ENCODE measurements around the gene ADAMTS7. TPM values are rescaled to one million over a fixed set of nuclear protein-coding genes. Genes with fewer than 3 reads are reported as not detected.

Gene ADAMTS7
- total and polyA plus RNA-seq, 2 donors (not counting 1 experiment from before 2014, with no cell fraction given) = 0.10 to 16.6 TPM

- H3K4me3 Mint-ChIP-seq = peak overlapping the region; percentile 16
- POLR2A ChIA-PET = no interaction called here
Measured at GRCh38 chr15:78808550-78808949, 2.7 kb downstream of the ADAMTS7 start.

More at GRCh38 chr15:78808550-78808949, 2.7 kb downstream of the ADAMTS7 start:
- H3K36me3 ChIP-seq (replicated peaks in 1 of 2; ENCODE audit: control extremely low read depth in 1 of 2, control insufficient read depth in 1 of 2, extremely low read depth in 1 of 2, insufficient read depth in 2 of 2, low read length in 1 of 2) = no peaks in the 10 kb centered on the region
- intact Hi-C loops (cut with micrococcal nuclease) = no loop called here
- H3K79me2 ChIP-seq (ENCODE audit: control insufficient read depth, insufficient read depth, low read length) = no peaks in the 10 kb centered on the region
- peaks cover 0 to 29% (median 3%) of the 10 kb centered on the region in 3 donors for H3K9me3 ChIP-seq (ENCODE audit: control extremely low read depth in 1 of 3, control insufficient read depth in 2 of 3, insufficient read depth in 1 of 3, low read length in 2 of 3)
- H3K4me3 ChIP-seq (ENCODE audit: control extremely low read depth in 1 of 5, extremely low read depth in 1 of 5, insufficient read depth in 1 of 5, low read depth in 2 of 5, low read length in 4 of 5) = no peak overlapping the region
- H4K20me1 ChIP-seq (ENCODE audit: control insufficient read depth, insufficient read depth, low read length, poor library complexity, severe bottlenecking) = no peaks in the 10 kb centered on the region
- H3K27me3 Mint-ChIP-seq = peaks cover 16% of the 10 kb centered on the region
- H3K9me3 Mint-ChIP-seq (ENCODE audit: insufficient read depth) = no peaks in the 10 kb centered on the region
- peaks cover 16% of the 10 kb centered on the region for H3K4me1 Mint-ChIP-seq
- H2AFZ ChIP-seq (ENCODE audit: insufficient read depth, low read depth, low read length, poor library complexity, severe bottlenecking) = no peak overlapping the region
- H3K27me3 ChIP-seq (replicated peaks in 1 of 4; ENCODE audit: control extremely low read depth in 1 of 4, control insufficient read depth in 3 of 4, insufficient read depth in 4 of 4, low read length in 3 of 4) = peaks cover 0 to 31% (median 12%) of the 10 kb centered on the region in 4 experiments
- ATAC-seq (ENCODE audit: low read depth) = no peak
- no peak overlapping the region for H3K9ac ChIP-seq (ENCODE audit: low read length)
- peak; percentile 34 for DNase-seq
- H3K27ac Mint-ChIP-seq = peak overlapping the region; percentile 15
- 25% methylated on average over 2 of the region's 2 CpGs for WGBS (ENCODE audit: insufficient coverage)
- no peak overlapping the region for H3K4me2 ChIP-seq (replicated peaks; ENCODE audit: low read depth, low read length, poor library complexity, severe bottlenecking)
- H3K27ac ChIP-seq (ENCODE audit: low read length in 2 of 2) = no peak overlapping the region
- CTCF ChIA-PET = interaction anchor here (0.5 to 1.8 kb wide), 3 partner anchors 57 to 752 kb away, joined by 5 to 7 read pairs (median 7); no protein-coding TSS in a partner anchor
- TF ChIP-seq EZH2 (IDR thresholded peaks at IDR 0.05; ENCODE audit: borderline replicate concordance, insufficient read depth, low read depth, low read length, poor library complexity, severe bottlenecking) (no peak), CTCF (IDR thresholded peaks at IDR 0.05) (peak; percentile 33)
- H3K4me1 ChIP-seq (ENCODE audit: control insufficient read depth in 2 of 2, insufficient read depth in 2 of 2, low read length in 2 of 2) = peaks cover 15 to 21% of the 10 kb centered on the region in 2 donors

Measured in B cell (primary cell).